ENCODE data around the gene RPTOR. TPM values are rescaled to one million over a fixed set of nuclear protein-coding genes. Genes with fewer than 3 reads are reported as not detected.

The RPTOR gene
- total RNA-seq, 2 experiments from 2014 or later: 32.4 to 35.4 TPM

DNA sequence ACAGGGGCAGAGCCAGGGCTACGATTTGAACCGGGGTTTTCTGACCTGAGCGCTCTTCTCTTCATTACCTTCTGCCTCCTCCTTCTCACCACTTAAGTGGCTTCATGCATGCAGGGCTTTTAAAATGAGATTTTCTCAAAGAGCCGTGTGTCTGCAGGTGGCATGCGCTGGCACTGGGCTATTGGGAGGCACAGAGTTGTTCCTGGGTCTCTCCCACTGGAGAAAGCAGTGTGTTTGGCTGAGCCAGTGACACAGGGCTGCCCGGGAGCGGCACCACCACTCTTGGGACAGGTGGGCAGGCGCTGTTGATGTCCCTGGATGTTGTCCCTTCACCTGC, 228.2 kb downstream of the RPTOR start:
- H3K27me3 Mint-ChIP-seq (ENCODE audit: low read depth): no peaks in the 10 kb centered on the region
- H3K4me1 Mint-ChIP-seq (ENCODE audit: low read depth): peaks cover 66% of the 10 kb centered on the region
- H3K36me3 Mint-ChIP-seq (ENCODE audit: low read depth): peaks cover 28% of the 10 kb centered on the region
- CTCF ChIA-PET: no interaction called here
- H3K27ac Mint-ChIP-seq: no peak overlapping the region
- H3K4me3 Mint-ChIP-seq: no peak overlapping the region
- no peak for DNase-seq
- H3K9me3 Mint-ChIP-seq: peaks cover 1% of the 10 kb centered on the region
- intact Hi-C loops (cut with micrococcal nuclease): no loop called here

DNA sequence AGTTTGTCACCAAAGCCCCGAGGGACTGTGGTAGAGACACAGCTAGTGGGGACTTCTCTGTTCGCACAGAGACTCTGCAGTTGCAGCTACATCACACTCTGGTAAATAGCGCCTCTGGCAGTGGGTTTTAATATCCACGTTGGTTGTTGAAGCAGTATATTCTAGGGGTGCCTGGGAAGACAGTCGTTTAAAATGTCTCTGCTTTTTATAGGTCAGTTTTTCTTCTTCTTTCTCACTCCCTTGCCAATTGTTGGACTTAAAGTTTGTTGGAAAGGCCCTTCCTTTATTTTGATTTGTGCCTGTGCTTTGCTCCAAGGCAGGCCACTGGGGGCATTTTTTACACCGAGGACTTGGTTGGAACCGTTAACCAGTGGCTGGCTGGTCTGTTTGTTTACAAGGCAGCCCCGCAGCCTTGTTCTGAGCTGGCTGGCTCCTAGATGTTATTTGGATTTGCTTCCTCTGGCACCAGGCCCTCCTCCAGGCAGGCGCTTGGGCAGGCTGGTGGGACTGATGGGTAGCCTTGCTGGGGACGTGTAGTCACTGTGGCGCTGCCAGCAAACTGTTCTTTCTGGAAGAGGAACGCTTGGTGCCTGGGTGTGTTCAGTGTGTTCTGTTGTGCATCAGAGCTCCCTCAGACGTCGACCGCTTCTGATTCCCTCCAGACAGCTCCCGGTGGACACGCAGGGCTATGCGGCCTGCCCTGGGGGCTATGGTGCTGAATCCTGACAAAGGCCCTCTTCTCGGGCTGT, 228.8 kb downstream of the RPTOR start:
- Mint-ChIP-seq H3K4me3 (no peak overlapping the region), H3K36me3 (ENCODE audit: low read depth) (peaks cover 31% of the 10 kb centered on the region), H3K4me1 (ENCODE audit: low read depth) (peaks cover 72% of the 10 kb centered on the region), H3K27ac (peak overlapping the region; percentile 89), H3K9me3 (peaks cover 1% of the 10 kb centered on the region), H3K27me3 (ENCODE audit: low read depth) (no peaks in the 10 kb centered on the region)
- no peak for DNase-seq
- CTCF ChIA-PET: interaction anchor here (0.5 to 1.8 kb wide), 2 partner anchors 15 to 299 kb away, joined by 3 to 4 read pairs; no protein-coding TSS in a partner anchor
- intact Hi-C loops (cut with micrococcal nuclease): no loop called here

DNA sequence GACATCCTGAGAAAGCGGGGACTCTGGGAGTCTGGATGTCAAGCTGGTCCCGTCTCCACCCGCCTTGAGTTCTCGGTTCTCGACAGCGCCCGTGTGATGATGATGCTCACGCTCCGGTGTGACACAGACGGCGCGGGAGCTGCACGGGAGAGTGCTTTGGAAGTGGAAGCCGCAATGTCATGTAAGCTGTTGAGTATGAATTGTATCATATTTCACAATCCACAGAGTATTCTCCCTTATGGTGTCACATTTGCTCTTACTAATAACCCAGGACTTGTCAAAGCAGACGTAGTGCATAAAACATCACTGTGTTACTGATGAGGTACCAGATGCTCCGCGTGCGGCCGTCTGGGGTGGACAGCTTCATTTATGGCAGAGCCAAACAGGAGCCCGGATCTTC, 229.5 kb downstream of the RPTOR start:
- Mint-ChIP-seq H3K4me1 (ENCODE audit: low read depth) (peaks cover 73% of the 10 kb centered on the region), H3K27me3 (ENCODE audit: low read depth) (no peaks in the 10 kb centered on the region), H3K36me3 (ENCODE audit: low read depth) (peaks cover 32% of the 10 kb centered on the region), H3K4me3 (peak overlapping the region; percentile 66), H3K27ac (peak overlapping the region; percentile 89), H3K9me3 (peaks cover 1% of the 10 kb centered on the region)
- DNase-seq: no peak
- CTCF ChIA-PET: interaction anchor here (0.5 to 1.8 kb wide), 6 partner anchors 11 to 299 kb away, joined by 3 to 7 read pairs (median 4); no protein-coding TSS in a partner anchor
- intact Hi-C loops (cut with micrococcal nuclease): loop anchor here (1.0 to 2.0 kb wide), 2 partner anchors 9 to 17 kb away; no protein-coding TSS in a partner anchor

DNA sequence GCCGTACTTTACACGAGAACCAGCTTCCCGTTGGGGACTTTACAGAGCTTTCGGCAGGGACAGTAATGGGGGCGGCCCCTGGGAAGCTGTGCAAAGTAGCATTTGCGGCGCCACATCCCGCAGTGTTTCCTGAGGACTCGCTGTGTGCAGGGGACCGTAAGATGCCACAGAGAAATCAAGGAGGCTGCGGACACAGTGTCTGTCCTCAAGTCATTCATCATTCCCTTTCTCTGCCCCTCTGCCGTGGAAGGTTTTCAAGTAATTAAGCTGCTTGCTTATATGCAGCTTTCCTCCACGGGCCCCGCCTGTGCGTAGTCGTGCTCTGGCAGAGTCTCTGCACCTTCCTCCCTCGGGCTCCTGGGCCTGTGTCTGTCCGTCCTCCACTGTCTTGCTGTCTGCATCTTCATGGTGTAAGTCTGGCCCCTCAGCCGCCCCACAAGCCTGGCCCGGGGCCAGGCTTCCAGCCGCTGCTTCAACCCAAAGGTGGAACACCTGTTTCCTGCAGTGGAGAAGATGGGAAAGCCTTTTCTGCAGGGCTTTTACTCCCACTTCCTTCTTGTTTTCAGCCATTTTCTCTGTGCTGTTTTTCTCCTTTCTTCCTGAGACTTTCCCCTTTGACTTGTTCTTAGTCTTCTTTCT, 230.1 kb downstream of the RPTOR start:
- CTCF ChIA-PET: interaction anchor here (0.8 to 1.8 kb wide), 5 partner anchors 10 to 124 kb away, joined by 3 to 7 read pairs (median 3); no protein-coding TSS in a partner anchor
- intact Hi-C loops (cut with micrococcal nuclease): loop anchor here (1.0 to 2.0 kb wide), 2 partner anchors 9 to 16 kb away; no protein-coding TSS in a partner anchor
- H3K4me3 Mint-ChIP-seq: peak overlapping the region; percentile 66
- peaks cover 73% of the 10 kb centered on the region for H3K4me1 Mint-ChIP-seq (ENCODE audit: low read depth)
- no peaks in the 10 kb centered on the region for H3K27me3 Mint-ChIP-seq (ENCODE audit: low read depth)
- peaks cover 35% of the 10 kb centered on the region for H3K36me3 Mint-ChIP-seq (ENCODE audit: low read depth)
- peaks cover 1% of the 10 kb centered on the region for H3K9me3 Mint-ChIP-seq
- peak overlapping the region; percentile 89 for H3K27ac Mint-ChIP-seq
- DNase-seq: peak; percentile 80

DNA sequence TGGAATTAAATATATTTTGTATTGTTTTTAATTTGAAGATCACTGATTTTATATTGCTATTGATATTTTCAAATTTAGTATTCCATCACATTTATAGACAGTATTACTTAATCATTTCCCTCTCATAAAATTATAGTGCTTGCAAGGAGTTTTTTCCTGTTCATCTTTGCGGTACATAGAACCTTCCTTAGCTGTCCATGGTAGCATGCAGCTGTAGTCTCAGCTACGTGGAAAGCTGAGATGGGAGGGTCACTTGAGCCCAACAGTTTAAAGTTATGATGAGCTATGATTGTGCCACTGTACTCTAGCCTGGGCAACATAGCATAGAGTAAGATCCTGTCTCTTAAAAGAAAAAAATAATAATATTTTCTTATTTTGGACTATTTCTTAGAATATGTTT, 231.2 kb downstream of the RPTOR start:
- CTCF ChIA-PET: interaction anchor here (0.7 kb wide), 1 partner anchor 12 kb away, joined by 6 read pairs; no protein-coding TSS in a partner anchor
- no peaks in the 10 kb centered on the region for H3K27me3 Mint-ChIP-seq (ENCODE audit: low read depth)
- intact Hi-C loops (cut with micrococcal nuclease): loop anchor here (2.0 kb wide), 1 partner anchor 15 kb away; no protein-coding TSS in a partner anchor

DNA sequence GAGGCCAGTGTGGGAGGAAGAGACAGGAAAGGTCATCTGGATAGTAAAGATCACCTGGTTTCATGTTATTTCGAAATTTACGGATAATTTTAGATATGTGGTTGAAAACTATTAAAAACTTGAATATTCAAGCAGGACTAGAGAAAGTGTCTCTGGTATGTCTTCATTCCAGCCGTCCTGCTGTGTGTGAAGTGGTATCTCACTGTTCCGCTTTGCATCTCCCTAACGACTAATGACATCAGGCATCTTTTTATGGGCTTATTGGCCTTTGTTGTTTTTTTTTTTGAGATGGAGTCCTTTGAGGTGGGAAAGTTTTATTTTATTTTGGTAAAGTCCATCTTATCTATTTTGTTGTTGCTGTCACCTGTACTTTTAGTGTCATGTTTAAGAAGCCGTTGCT, 232.6 kb downstream of the RPTOR start:
- Mint-ChIP-seq H3K4me3 (no peak overlapping the region), H3K27ac (peak overlapping the region; percentile 55), H3K4me1 (ENCODE audit: low read depth) (peaks cover 79% of the 10 kb centered on the region), H3K36me3 (ENCODE audit: low read depth) (peaks cover 29% of the 10 kb centered on the region), H3K9me3 (peaks cover 1% of the 10 kb centered on the region), H3K27me3 (ENCODE audit: low read depth) (no peaks in the 10 kb centered on the region)
- no peak for DNase-seq
- CTCF ChIA-PET: no interaction called here
- intact Hi-C loops (cut with micrococcal nuclease): no loop called here

More for the DNA sequence above, 231.2 kb downstream of the RPTOR start:
- H3K36me3 Mint-ChIP-seq (ENCODE audit: low read depth): peaks cover 34% of the 10 kb centered on the region
- peaks cover 73% of the 10 kb centered on the region for H3K4me1 Mint-ChIP-seq (ENCODE audit: low read depth)
- DNase-seq: no peak
- H3K27ac Mint-ChIP-seq: no peak overlapping the region
- H3K9me3 Mint-ChIP-seq: peaks cover 1% of the 10 kb centered on the region
- no peak overlapping the region for H3K4me3 Mint-ChIP-seq

DNA sequence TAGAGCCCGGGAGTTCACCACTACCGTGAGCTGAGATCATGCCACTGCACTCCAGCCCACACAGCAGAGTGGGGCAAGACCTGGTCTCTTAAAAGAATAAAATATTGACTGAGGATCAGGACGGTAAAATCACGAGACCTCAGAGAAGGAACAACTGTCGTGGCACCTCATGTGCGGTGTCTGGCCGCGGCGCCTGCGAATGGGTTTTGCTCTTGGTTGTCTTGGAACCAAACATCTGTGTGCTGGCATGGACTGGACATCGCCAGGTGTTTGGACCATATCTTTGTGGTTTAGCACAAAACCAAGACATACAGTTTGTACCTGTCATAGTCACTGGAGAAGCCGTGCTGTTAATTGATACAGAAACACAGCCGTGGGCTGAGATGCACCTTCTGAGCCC, 234.1 kb downstream of the RPTOR start:
- Mint-ChIP-seq H3K27ac (peak overlapping the region; percentile 68), H3K4me1 (ENCODE audit: low read depth) (peaks cover 81% of the 10 kb centered on the region), H3K27me3 (ENCODE audit: low read depth) (no peaks in the 10 kb centered on the region), H3K36me3 (ENCODE audit: low read depth) (peaks cover 29% of the 10 kb centered on the region), H3K9me3 (peaks cover 1% of the 10 kb centered on the region), H3K4me3 (no peak overlapping the region)
- no peak for DNase-seq
- intact Hi-C loops (cut with micrococcal nuclease): no loop called here
- CTCF ChIA-PET: interaction anchor here (1.6 kb wide), 1 partner anchor 12 kb away, joined by 3 read pairs; no protein-coding TSS in a partner anchor

DNA sequence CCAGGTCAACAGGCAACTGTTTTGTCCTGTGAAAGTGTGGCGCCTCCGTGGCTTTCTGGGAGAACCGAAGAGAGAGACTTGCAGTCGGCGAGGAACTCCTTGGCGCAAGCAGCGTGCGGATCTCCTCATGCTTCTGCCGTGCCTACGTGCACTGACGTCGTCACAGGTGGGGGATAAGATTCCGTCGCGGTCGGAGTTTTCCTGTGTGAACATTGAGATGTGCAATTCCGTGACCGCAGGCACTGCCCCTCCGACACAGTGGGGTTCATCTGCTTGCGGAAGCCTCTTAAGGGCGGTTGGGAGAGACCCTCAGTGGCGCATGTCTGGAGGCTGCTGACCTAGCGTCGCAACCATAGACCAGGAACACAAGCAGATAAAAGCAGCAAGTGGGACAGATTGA, 234.7 kb downstream of the RPTOR start:
- peak overlapping the region; percentile 68 for H3K27ac Mint-ChIP-seq
- H3K4me3 Mint-ChIP-seq: no peak overlapping the region
- intact Hi-C loops (cut with micrococcal nuclease): no loop called here
- peaks cover 80% of the 10 kb centered on the region for H3K4me1 Mint-ChIP-seq (ENCODE audit: low read depth)
- no peaks in the 10 kb centered on the region for H3K27me3 Mint-ChIP-seq (ENCODE audit: low read depth)
- no peak for DNase-seq
- peaks cover 28% of the 10 kb centered on the region for H3K36me3 Mint-ChIP-seq (ENCODE audit: low read depth)
- peaks cover 1% of the 10 kb centered on the region for H3K9me3 Mint-ChIP-seq
- CTCF ChIA-PET: interaction anchor here (1.6 kb wide), 1 partner anchor 12 kb away, joined by 3 read pairs; no protein-coding TSS in a partner anchor

DNA sequence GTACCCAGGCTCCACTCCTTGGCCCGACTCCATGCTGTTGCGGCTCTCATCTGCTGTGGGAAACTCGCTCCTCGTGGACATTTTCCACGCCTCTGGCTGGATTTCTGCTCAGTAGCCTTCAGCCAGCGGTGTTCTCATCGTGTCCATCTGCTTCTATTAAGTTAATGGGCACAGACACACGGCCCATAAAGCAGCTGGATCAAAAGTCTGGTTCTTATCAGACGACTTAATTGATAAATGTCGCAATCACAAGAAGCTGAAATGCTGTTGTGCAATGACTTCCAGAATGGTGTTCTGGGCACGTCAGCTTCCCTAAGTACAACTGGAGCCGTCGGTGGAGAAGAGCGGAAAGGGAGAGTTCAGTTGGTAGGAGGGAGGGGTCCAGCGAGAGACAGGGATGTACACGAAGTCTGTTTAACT, 235.3 kb downstream of the RPTOR start:
- CTCF ChIA-PET: interaction anchor here (1.6 kb wide), 1 partner anchor 11 kb away, joined by 3 read pairs; no protein-coding TSS in a partner anchor
- no peaks in the 10 kb centered on the region for H3K27me3 Mint-ChIP-seq (ENCODE audit: low read depth)
- intact Hi-C loops (cut with micrococcal nuclease): loop anchor here (1.0 to 10.0 kb wide), 3 partner anchors 19 to 305 kb away; partner anchors contain the start of gene NPTX1
- H3K4me3 Mint-ChIP-seq: peak overlapping the region; percentile 76
- H3K36me3 Mint-ChIP-seq (ENCODE audit: low read depth): peaks cover 26% of the 10 kb centered on the region
- DNase-seq: no peak
- H3K9me3 Mint-ChIP-seq: peaks cover 1% of the 10 kb centered on the region
- H3K4me1 Mint-ChIP-seq (ENCODE audit: low read depth): peaks cover 78% of the 10 kb centered on the region
- peak overlapping the region; percentile 98 for H3K27ac Mint-ChIP-seq

DNA sequence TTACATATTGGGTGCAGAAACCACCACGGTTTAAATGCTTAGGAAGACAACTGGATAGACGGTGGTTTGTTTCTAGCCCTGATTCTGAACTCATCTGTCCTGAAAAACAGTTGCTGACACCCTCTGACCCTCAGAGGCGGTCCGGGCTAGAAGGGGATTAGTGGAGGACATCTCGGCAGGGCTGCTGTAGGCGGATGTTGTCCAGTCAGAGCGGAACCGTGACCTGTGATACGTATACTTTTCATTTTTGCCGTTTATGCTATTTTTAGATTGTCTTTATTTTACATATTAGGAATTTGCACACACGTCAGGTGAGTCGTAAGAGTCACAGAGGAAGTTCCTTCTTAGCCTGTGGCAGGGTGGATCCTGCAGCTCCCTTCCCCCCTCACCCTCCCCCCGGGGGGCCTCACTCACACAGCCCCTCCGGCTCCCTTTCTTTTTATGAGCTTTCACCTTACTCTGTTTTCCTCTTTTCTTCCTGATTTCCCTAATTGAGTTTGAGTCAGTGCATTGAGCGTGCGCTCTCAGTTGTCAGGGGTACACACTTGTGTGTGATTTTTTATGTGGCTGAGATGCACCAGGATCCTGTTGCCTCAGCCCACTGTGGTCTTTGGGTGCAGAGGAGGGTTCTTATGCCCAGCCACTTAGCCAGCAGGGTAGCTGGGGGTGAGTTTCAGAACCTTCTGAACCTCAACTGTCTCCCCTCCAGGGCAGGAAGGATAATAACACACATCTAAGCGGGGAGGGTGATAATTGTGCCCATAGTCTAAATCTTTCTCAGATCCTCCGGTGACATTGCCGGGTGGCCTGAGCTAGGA, 236.0 kb downstream of the RPTOR start:
- Mint-ChIP-seq H3K9me3 (peaks cover 1% of the 10 kb centered on the region), H3K4me3 (peak overlapping the region; percentile 76), H3K27ac (peak overlapping the region; percentile 98), H3K4me1 (ENCODE audit: low read depth) (peaks cover 79% of the 10 kb centered on the region), H3K36me3 (ENCODE audit: low read depth) (peaks cover 25% of the 10 kb centered on the region), H3K27me3 (ENCODE audit: low read depth) (no peaks in the 10 kb centered on the region)
- CTCF ChIA-PET: interaction anchor here (1.1 kb wide), 2 partner anchors 10 to 15 kb away, joined by 4 to 9 read pairs; no protein-coding TSS in a partner anchor
- peak; percentile 76 for DNase-seq
- intact Hi-C loops (cut with micrococcal nuclease): loop anchor here (1.0 to 10.0 kb wide), 4 partner anchors 19 to 306 kb away; partner anchors contain the start of gene NPTX1

DNA sequence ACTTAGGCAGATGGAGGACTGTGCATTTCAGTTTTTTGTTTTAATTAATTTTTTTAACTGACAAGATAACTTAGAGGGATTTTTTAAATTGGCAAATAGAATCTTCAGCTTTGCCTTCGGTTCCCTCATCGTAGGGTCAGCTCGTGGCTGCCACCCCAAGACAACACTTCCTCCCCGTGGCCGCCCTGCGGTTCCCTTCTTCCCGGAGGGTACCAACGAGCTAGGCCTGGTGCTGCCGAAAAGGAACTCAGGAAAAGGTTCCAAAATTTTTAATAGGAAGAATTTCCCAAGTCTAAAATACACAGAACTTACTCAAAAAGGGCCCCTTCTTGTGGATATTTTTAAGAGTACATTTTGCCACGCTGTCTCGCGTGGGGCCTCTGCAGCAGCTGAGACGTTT, 236.6 kb downstream of the RPTOR start:
- peak; percentile 46 for DNase-seq
- intact Hi-C loops (cut with micrococcal nuclease): loop anchor here (1.0 to 10.0 kb wide), 3 partner anchors 116 to 306 kb away; partner anchors contain the start of gene NPTX1
- H3K9me3 Mint-ChIP-seq: peaks cover 1% of the 10 kb centered on the region
- H3K27me3 Mint-ChIP-seq (ENCODE audit: low read depth): no peaks in the 10 kb centered on the region
- H3K27ac Mint-ChIP-seq: peak overlapping the region; percentile 98
- H3K4me3 Mint-ChIP-seq: peak overlapping the region; percentile 76
- CTCF ChIA-PET: interaction anchor here (0.9 to 1.1 kb wide), 4 partner anchors 10 to 162 kb away, joined by 3 to 9 read pairs (median 4); no protein-coding TSS in a partner anchor
- peaks cover 85% of the 10 kb centered on the region for H3K4me1 Mint-ChIP-seq (ENCODE audit: low read depth)
- H3K36me3 Mint-ChIP-seq (ENCODE audit: low read depth): peaks cover 29% of the 10 kb centered on the region

Measured in activated naive CD4-positive, alpha-beta T cell treated with anti-CD3 and anti-CD28 coated beads for 36 hours (primary cell).